ENCODE data around the gene MRPL37. TPM values are rescaled to one million over a fixed set of nuclear protein-coding genes. Genes with fewer than 3 reads are reported as not detected.

The MRPL37 gene
- polyA plus RNA-seq, 2 of the 4 experiments (the other 2 are of a cell fraction): 16.2 to 68.9 TPM

DNA sequence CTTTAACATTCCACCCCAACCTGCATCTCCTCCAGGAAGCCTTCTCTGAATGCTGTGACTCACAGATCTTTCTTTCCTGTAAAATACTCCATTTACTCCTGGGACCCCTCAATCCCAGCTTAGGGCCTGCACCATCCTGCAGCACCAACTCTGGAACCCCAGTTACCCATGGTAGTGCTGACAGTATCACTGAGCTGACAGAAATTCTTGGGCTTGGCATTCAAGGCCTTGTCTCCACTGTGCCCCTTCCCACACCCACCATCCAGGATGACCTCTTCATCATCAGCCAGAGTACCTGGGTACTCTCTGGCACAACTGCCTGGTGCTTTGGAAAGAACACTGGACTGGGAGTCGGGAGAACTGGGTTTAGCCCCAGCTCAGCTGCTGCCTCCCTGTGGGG lies 8.4 kb upstream of the MRPL37 start (continued):
- no peak for TF ChIP-seq EHMT2 (IDR thresholded peaks at IDR 0.05; ENCODE audit: low read depth)
- TF ChIP-seq CBX2 (IDR thresholded peaks at IDR 0.05; ENCODE audit: borderline replicate concordance, low read depth): no peak

DNA sequence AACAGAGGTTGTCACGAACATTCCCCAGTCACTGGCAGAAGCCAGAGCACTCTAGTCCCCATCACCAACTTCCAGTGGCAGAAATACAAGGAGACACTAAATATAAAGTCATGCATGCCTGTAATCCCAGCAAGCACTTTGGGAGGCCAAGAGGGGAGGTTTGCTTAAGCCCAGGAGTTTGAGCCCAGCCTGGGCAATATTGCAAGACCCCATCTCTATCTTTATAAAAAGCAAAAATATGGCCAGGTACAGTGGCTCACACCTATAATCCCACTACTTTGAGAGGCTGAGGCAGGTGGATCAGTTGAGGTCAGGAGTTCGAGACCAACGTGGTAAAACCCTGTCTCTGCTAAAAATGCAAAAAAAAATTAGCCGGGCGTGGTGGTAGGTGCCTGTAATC lies 6.5 kb upstream of the MRPL37 start:
- ChIA-PET POLR2A (no interaction called here), CTCF (no interaction called here)
- no peak overlapping the region for H3K4me3 ChIP-seq
- 90% methylated on average over 5 of the region's 5 CpGs for WGBS (ENCODE audit: missing lambda C conversion rate)
- H3K9me3 ChIP-seq: no peaks in the 10 kb centered on the region
- no peak for ATAC-seq
- H3K27ac ChIP-seq: no peak overlapping the region
- no peak for TF ChIP-seq RARB (CRISPR knock-in tag; IDR thresholded peaks at IDR 0.05)
- no peak for TF ChIP-seq ZNF302 (CRISPR knock-in tag; IDR thresholded peaks at IDR 0.05)
- DNase-seq (ENCODE audit: low read depth in 1 of 2, low spot score in 1 of 2): no peak
- no peaks in the 10 kb centered on the region for H3K4me1 ChIP-seq
- H3K4me2 ChIP-seq: no peak overlapping the region
- no peak for FAIRE-seq

DNA sequence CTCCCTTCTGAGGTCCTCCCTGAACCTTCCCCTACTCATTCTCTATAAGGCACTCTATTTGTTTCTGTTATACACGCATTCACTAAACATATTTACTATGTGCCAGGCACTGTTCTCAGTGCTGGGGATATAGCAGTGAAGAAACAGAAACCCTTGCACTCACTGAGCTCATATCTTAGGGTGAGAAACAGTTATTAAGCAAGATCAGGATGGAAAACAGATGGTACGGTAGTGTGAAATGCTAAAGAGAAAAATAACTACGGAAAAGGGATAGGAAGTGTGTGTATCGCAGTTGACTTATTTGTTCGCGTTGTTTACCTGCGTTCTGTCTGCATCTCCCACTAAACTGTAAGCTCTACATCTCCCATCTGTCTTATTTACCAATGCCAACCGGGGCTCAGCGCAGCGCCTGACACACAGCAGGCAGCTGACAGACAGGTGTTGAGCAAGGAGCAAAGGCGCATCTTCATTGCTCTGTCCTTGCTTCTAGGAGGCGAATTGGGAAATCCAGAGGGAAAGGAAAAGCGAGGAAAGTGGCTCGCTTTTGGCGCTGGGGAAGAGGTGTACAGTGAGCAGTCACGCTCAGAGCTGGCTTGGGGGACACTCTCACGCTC lies 709 bp upstream of the MRPL37 start:
- ChIA-PET POLR2A (interaction anchor here (1.0 to 1.4 kb wide), 4 partner anchors 78 to 290 kb away, joined by 3 to 5 read pairs (median 4); no protein-coding TSS in a partner anchor), CTCF (no interaction called here)
- H3K9me3 ChIP-seq: no peaks in the 10 kb centered on the region
- TF ChIP-seq, protein P1, sequence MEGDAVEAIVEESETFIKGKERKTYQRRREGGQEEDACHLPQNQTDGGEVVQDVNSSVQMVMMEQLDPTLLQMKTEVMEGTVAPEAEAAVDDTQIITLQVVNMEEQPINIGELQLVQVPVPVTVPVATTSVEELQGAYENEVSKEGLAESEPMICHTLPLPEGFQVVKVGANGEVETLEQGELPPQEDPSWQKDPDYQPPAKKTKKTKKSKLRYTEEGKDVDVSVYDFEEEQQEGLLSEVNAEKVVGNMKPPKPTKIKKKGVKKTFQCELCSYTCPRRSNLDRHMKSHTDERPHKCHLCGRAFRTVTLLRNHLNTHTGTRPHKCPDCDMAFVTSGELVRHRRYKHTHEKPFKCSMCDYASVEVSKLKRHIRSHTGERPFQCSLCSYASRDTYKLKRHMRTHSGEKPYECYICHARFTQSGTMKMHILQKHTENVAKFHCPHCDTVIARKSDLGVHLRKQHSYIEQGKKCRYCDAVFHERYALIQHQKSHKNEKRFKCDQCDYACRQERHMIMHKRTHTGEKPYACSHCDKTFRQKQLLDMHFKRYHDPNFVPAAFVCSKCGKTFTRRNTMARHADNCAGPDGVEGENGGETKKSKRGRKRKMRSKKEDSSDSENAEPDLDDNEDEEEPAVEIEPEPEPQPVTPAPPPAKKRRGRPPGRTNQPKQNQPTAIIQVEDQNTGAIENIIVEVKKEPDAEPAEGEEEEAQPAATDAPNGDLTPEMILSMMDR (IDR thresholded peaks at IDR 0.05): no peak
- no peak for TF ChIP-seq NR3C1 (IDR thresholded peaks at IDR 0.05)
- H3K4me2 ChIP-seq: peak overlapping the region; percentile 91
- DNase-seq (ENCODE audit: low read depth in 1 of 2, low spot score in 1 of 2) (peak in 1 of 2 experiments; percentile 16), ATAC-seq (peak; percentile 4 to 11; a peak in 3 of 6 replicates), FAIRE-seq (no peak)
- 40% methylated on average over 17 of the region's 17 CpGs for WGBS (ENCODE audit: missing lambda C conversion rate)
- peak overlapping the region; percentile 77 to 97 for H3K27ac ChIP-seq
- peak overlapping the region; percentile 81 for H3K4me3 ChIP-seq
- H3K4me1 ChIP-seq: peaks cover 15% of the 10 kb centered on the region

DNA sequence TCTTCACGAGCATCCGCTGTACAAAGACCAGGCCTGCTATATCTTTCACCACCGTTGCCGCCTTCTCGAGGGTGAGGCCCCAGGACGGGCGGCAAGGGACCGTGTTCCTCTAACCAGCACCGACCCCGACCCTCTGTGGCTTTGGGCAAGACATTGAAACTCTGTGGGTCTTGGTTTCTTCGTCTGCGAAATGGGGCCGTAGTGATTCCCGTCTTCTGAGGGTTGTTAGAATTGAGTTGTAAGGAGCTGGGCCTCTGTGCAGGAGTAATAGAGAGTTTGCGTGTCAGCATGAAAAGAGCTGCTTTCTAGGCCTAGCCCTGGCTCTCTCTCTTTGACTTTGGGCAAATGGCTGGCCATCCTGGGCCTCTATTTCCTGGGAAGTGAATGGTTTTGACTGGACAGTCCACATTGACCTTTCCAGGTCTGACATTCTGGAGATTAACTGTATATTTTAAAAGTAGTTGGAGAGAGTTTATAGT lies 591 bp downstream of the MRPL37 start:
- Histone ChIP-seq H3K4me1 (peaks cover 15% of the 10 kb centered on the region), H3K4me2 (peak overlapping the region; percentile 99), H3K27ac (peak overlapping the region; percentile 86 to 97), H3K9me3 (no peaks in the 10 kb centered on the region), H3K4me3 (peak overlapping the region; percentile 81)
- ATAC-seq (peak; percentile 21 to 48; a peak in 4 of 6 replicates), FAIRE-seq (no peak), DNase-seq (ENCODE audit: low read depth in 1 of 2, low spot score in 1 of 2) (no peak)
- CTCF ChIA-PET: interaction anchor here (0.6 to 1.1 kb wide), 3 partner anchors 164 to 605 kb away, joined by 3 to 4 read pairs (median 3); no protein-coding TSS in a partner anchor
- POLR2A ChIA-PET: interaction anchor here (1.0 to 1.4 kb wide), 4 partner anchors 79 to 288 kb away, joined by 3 to 5 read pairs (median 4); no protein-coding TSS in a partner anchor
- TF ChIP-seq PHF8 (IDR thresholded peaks at IDR 0.05; ENCODE audit: borderline replicate concordance, low read depth) (0 out of 2 replicates have a peak, but pooled peaks have one; percentile 6), HOXA7 (CRISPR knock-in tag; IDR thresholded peaks at IDR 0.05) (no peak)
- 12% methylated on average over 11 of the region's 15 CpGs for WGBS (ENCODE audit: missing lambda C conversion rate)

DNA sequence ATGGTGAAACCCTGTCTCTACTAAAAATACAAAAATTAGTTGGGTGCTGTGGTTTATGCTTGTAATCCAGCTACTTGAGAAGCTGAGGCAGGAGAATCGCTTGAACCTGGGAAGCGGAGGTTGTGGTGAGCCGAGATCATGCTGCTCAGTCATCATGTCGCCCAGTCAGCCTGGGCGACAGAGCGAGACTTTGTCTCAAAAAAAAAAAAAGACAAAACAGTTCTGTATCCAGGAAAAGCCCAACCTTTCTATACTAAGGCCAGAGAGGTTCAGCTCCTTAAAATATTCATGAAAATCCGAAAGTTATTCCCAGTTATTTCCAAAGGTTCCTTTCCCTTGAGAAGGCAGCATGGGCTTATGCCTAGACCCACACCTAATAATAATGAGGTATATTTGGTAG lies 4.2 kb downstream of the MRPL37 start:
- no peak overlapping the region for H3K27ac ChIP-seq
- H3K4me1 ChIP-seq: peaks cover 12% of the 10 kb centered on the region
- DNase-seq (ENCODE audit: low read depth in 1 of 2, low spot score in 1 of 2) (no peak), FAIRE-seq (no peak), ATAC-seq (no peak)
- H3K9me3 ChIP-seq: no peaks in the 10 kb centered on the region
- ChIA-PET POLR2A (no interaction called here), CTCF (interaction anchor here (0.6 kb wide), 1 partner anchor 312 kb away, joined by 3 read pairs; no protein-coding TSS in a partner anchor)
- no peak overlapping the region for H3K4me2 ChIP-seq
- H3K4me3 ChIP-seq: no peak overlapping the region
- no peak for TF ChIP-seq TFCP2L1 (CRISPR knock-in tag; IDR thresholded peaks at IDR 0.05)
- TF ChIP-seq FOSB (CRISPR knock-in tag; IDR thresholded peaks at IDR 0.05): no peak
- TF ChIP-seq EHF (CRISPR knock-in tag; IDR thresholded peaks at IDR 0.05): no peak
- TF ChIP-seq CHD4 (IDR thresholded peaks at IDR 0.05; ENCODE audit: borderline replicate concordance): no peak
- no peak for TF ChIP-seq RARB (CRISPR knock-in tag; IDR thresholded peaks at IDR 0.05)
- WGBS (ENCODE audit: missing lambda C conversion rate): 81% methylated on average over 7 of the region's 7 CpGs
